Astrocyte (in vitro differentiated cells and primary cell): ENCODE measurements around the gene ANKDD1A.

Experiments
- EZH2 ChIP-seq: IDR thresholded peaks from 2 replicates; pipeline ENCODE4 v1.6.1; 2012; ENCODE audit warnings: mild to moderate bottlenecking, low read length, inconsistent platforms; ENCODE audit not compliant: insufficient read depth
- TF ChIP-seq, protein P1 (sequence below): IDR thresholded peaks from 2 replicates; pipeline ENCODE4 v1.5.1; 2011; ENCODE audit warnings: low read depth, mild to moderate bottlenecking, inconsistent platforms, low read length, moderate library complexity; ENCODE audit not compliant: insufficient read depth

- TF ChIP-seq, protein P1, sequence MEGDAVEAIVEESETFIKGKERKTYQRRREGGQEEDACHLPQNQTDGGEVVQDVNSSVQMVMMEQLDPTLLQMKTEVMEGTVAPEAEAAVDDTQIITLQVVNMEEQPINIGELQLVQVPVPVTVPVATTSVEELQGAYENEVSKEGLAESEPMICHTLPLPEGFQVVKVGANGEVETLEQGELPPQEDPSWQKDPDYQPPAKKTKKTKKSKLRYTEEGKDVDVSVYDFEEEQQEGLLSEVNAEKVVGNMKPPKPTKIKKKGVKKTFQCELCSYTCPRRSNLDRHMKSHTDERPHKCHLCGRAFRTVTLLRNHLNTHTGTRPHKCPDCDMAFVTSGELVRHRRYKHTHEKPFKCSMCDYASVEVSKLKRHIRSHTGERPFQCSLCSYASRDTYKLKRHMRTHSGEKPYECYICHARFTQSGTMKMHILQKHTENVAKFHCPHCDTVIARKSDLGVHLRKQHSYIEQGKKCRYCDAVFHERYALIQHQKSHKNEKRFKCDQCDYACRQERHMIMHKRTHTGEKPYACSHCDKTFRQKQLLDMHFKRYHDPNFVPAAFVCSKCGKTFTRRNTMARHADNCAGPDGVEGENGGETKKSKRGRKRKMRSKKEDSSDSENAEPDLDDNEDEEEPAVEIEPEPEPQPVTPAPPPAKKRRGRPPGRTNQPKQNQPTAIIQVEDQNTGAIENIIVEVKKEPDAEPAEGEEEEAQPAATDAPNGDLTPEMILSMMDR, result no peak
- TF ChIP-seq EZH2, result no peak
These were observed 9.8 kb upstream of the ANKDD1A start for GRCh38 chr15:64901914-64902313.
